ENCODE results near the gene FREY1.

DNA sequence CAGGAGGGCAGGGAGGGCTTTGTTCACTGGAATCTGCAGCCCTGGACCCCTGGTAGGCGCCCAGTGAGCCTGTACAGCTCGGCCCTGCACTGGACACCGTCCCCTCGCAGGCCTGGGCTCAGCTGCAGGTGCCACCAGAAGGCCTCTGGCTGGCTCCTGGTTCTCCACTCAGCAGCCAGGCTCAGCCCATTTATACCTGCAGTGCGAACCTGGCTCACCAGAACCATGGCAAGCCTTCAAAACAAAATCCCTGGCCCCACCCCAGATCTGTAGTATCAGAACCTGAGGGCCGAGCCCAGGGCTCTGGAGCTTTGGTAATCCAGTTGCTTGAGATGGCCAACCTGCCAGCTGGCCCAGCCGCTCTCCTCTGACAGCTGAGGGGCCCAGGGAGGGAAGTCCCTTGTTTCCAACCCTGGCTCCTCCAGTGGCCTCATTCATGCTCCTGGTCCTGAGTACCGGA, 870 bp upstream of the FREY1 start:
- TF ChIP-seq, protein P1, sequence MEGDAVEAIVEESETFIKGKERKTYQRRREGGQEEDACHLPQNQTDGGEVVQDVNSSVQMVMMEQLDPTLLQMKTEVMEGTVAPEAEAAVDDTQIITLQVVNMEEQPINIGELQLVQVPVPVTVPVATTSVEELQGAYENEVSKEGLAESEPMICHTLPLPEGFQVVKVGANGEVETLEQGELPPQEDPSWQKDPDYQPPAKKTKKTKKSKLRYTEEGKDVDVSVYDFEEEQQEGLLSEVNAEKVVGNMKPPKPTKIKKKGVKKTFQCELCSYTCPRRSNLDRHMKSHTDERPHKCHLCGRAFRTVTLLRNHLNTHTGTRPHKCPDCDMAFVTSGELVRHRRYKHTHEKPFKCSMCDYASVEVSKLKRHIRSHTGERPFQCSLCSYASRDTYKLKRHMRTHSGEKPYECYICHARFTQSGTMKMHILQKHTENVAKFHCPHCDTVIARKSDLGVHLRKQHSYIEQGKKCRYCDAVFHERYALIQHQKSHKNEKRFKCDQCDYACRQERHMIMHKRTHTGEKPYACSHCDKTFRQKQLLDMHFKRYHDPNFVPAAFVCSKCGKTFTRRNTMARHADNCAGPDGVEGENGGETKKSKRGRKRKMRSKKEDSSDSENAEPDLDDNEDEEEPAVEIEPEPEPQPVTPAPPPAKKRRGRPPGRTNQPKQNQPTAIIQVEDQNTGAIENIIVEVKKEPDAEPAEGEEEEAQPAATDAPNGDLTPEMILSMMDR (conservative IDR thresholded peaks at IDR 0.05), result no peak
- no peak for TF ChIP-seq EZH2 (IDR thresholded peaks at IDR 0.05; ENCODE audit: low read depth)

Measured in PC-9 (cell line).